HepG2 (cell line): ENCODE measurements around the gene RUNX2. TPM values are rescaled to one million over a fixed set of nuclear protein-coding genes. Genes with fewer than 3 reads are reported as not detected.

Experiments
- ATAC-seq: fragments of 200-7000 bp; cut with Tn5 transposase; 3 replicates; pipeline ENCODE4 v1.9.1; 2020; ENCODE audit warnings: mild to moderate bottlenecking, moderate library complexity
- BruUV-seq: library from RNA; stranded (reverse); fragments of 400-500 nt; replicated peaks from 2 replicates; lab custom pipeline; 2021; lab: Mats Ljungman, UMichigan
- CTCF ChIA-PET: fragments of 300-600 bp; formaldehyde crosslinking; extraction: SDS; loops from one replicate; lab custom pipeline; 2021; ENCODE audit warnings: low total read pairs, inconsistent platforms, low intra/inter-chr PET ratio; lab: Yijun Ruan, JAX
- POLR2A ChIA-PET: fragments of 350-600 bp; sonication (Branson Sonifier 250); formaldehyde crosslinking; loops from one replicate; lab custom pipeline; 2020; ENCODE audit warnings: antibody characterized with exemption, inconsistent platforms; lab: Yijun Ruan, JAX
- DNase-seq: peaks from one replicate; pipeline ENCODE4 v3.0.0-alpha.2; 2015; ENCODE audit warnings: low spot score
- FAIRE-seq: peaks from 3 replicates; lab custom pipeline; 2011; peaks lifted over from hg19 to GRCh38; lab: Jason Lieb, UNC
- H2AFZ ChIP-seq: one replicate; pipeline ENCODE4 v1.6.1; 2011; ENCODE audit warnings: low read length, inconsistent platforms
- H3K27ac ChIP-seq: fragments of 300-600 bp; 3 replicates; pipeline ENCODE4 v1.8.0; 2011; ENCODE audit warnings: mixed run types, mild to moderate bottlenecking, mixed read lengths, low read length, inconsistent platforms; ENCODE audit not compliant: insufficient read depth; ENCODE audit errors: extremely low read length
- H3K27me3 ChIP-seq, 2 experiments: fragments of 200-600 bp in 1 of 2; 2 replicates in 1 of 2; 3 replicates in 1 of 2; pipeline versions ENCODE4 v1.6.0 to v1.8.0; 2011; ENCODE audit warnings: low read length in 2 of 2, mild to moderate bottlenecking in 2 of 2, moderate library complexity in 2 of 2, inconsistent platforms in 1 of 2; ENCODE audit not compliant: insufficient read depth in 2 of 2, control insufficient read depth in 1 of 2
- H3K36me3 ChIP-seq, 2 experiments: fragments of 200-600 bp in 1 of 2; replicated peaks in 1 of 2; 2 replicates in 1 of 2; 3 replicates in 1 of 2; pipeline versions ENCODE4 v1.5.1 to v1.8.0; 2011; ENCODE audit warnings: low read length in 2 of 2, inconsistent platforms in 1 of 2; ENCODE audit not compliant: insufficient read depth in 2 of 2, control insufficient read depth in 1 of 2
- H3K4me1 ChIP-seq: 2 replicates; pipeline ENCODE4 v1.5.1; 2012; ENCODE audit warnings: low read length, inconsistent platforms; ENCODE audit not compliant: insufficient read depth
- H3K4me2 ChIP-seq: 2 replicates; pipeline ENCODE4 v1.6.0; 2011; ENCODE audit warnings: low read depth, low read length, inconsistent platforms
- H3K4me3 ChIP-seq, 3 experiments: fragments of 200-600 bp in 1 of 3; sonication (generic), shearing (Covaris generic) in 1 of 3; replicated peaks in 1 of 3; 2 replicates each; pipeline ENCODE4 v1.5.1; 2011 to 2016; ENCODE audit warnings: low read length in 3 of 3, inconsistent platforms in 2 of 3, low read depth in 2 of 3, mild to moderate bottlenecking in 2 of 3, control low read depth in 1 of 3, mixed read lengths in 1 of 3; ENCODE audit not compliant: insufficient read depth in 1 of 3
- H3K79me2 ChIP-seq: one replicate; pipeline ENCODE4 v1.6.1; 2011; ENCODE audit warnings: low read length, inconsistent platforms; ENCODE audit not compliant: insufficient read depth
- H3K9ac ChIP-seq: 2 replicates; pipeline ENCODE4 v1.6.0; 2011; ENCODE audit warnings: mild to moderate bottlenecking, low read depth, low read length, inconsistent platforms; ENCODE audit not compliant: insufficient read depth
- H3K9me3 ChIP-seq: 2 replicates; pipeline ENCODE4 v1.5.1; 2012; ENCODE audit warnings: mild to moderate bottlenecking, low read length
- H4K20me1 ChIP-seq: 2 replicates; pipeline ENCODE4 v1.6.0; 2011; ENCODE audit warnings: inconsistent platforms, mild to moderate bottlenecking, low read length, moderate library complexity; ENCODE audit not compliant: insufficient read depth
- CEBPG ChIP-seq: IDR thresholded peaks from 2 replicates; pipeline ENCODE4 v1.6.1; 2016
- FOXC1 ChIP-seq: sonication (generic); formaldehyde crosslinking; IDR thresholded peaks from 2 replicates; pipeline ENCODE4 v1.8.0; 2022; ENCODE audit warnings: mild to moderate bottlenecking, missing genetic modification reagents, borderline replicate concordance
- GRHL1 ChIP-seq: sonication (generic); formaldehyde crosslinking; conservative IDR thresholded peaks from 2 replicates; pipeline ENCODE4 v1.8.0; 2022; ENCODE audit warnings: missing genetic modification reagents
- KDM2A ChIP-seq: sonication (generic); formaldehyde crosslinking; IDR thresholded peaks from 2 replicates; pipeline ENCODE4 v1.4.0; 2020; ENCODE audit warnings: low read depth, missing genetic modification reagents, borderline replicate concordance
- KLF11 ChIP-seq: IDR thresholded peaks from 2 replicates; pipeline ENCODE4 v1.6.1; 2016; ENCODE audit warnings: missing compliant biosample characterization
- MTF2 ChIP-seq: sonication (generic); formaldehyde crosslinking; IDR thresholded peaks from 2 replicates; pipeline ENCODE4 v1.5.0; 2020; ENCODE audit warnings: missing genetic modification reagents, borderline replicate concordance
- NFYB ChIP-seq: sonication (generic); formaldehyde crosslinking; IDR thresholded peaks from 2 replicates; pipeline ENCODE4 v1.4.0; 2020; ENCODE audit warnings: missing genetic modification reagents
- SOX6 ChIP-seq, 2 experiments: fragments of 450-650 bp in 1 of 2; sonication (generic) in 1 of 2; formaldehyde crosslinking in 1 of 2; IDR thresholded peaks; 2 replicates each; pipeline versions ENCODE4 v1.4.0 to v1.6.1; 2017 to 2020; ENCODE audit warnings: antibody characterized with exemption in 1 of 2, mild to moderate bottlenecking in 1 of 2, missing genetic modification reagents in 1 of 2
- TCF7 ChIP-seq: sonication (generic); IDR thresholded peaks from 2 replicates; pipeline ENCODE4 v1.6.1; 2016; ENCODE audit warnings: antibody characterized with exemption, low read depth
- THAP9 ChIP-seq: sonication (generic); formaldehyde crosslinking; IDR thresholded peaks from 2 replicates; pipeline ENCODE4; 2020; ENCODE audit warnings: missing genetic modification reagents, mild to moderate bottlenecking, borderline replicate concordance
- ZFY ChIP-seq: sonication (generic); formaldehyde crosslinking; IDR thresholded peaks from 2 replicates; pipeline ENCODE4 v1.4.0; 2020; ENCODE audit warnings: missing genetic modification reagents
- ZNF362 ChIP-seq: sonication (generic); formaldehyde crosslinking; IDR thresholded peaks from 2 replicates; pipeline ENCODE4 v1.4.0; 2020; ENCODE audit warnings: missing genetic modification reagents, mild to moderate bottlenecking, borderline replicate concordance
- ZNF552 ChIP-seq: sonication (generic); formaldehyde crosslinking; IDR thresholded peaks from 2 replicates; pipeline ENCODE4 v1.9.0; 2022; ENCODE audit warnings: missing genetic modification reagents, mild to moderate bottlenecking, borderline replicate concordance
- ZNF7 ChIP-seq: IDR thresholded peaks from 2 replicates; pipeline ENCODE4 v1.6.1; 2016; ENCODE audit warnings: missing biosample characterization, missing genetic modification reagents
- ZNF782 ChIP-seq: sonication (generic); formaldehyde crosslinking; IDR thresholded peaks from 2 replicates; pipeline ENCODE4 v1.4.0; 2020; ENCODE audit warnings: missing genetic modification reagents, mild to moderate bottlenecking, borderline replicate concordance
- WGBS: methylation state at CpG from one replicate; pipeline ENCODE4 v1.1.6; 2017; ENCODE audit warnings: low lambda C conversion rate; 5-methylcytosine and 5-hydroxymethylcytosine counted together
- in situ Hi-C: cut with HindIII; loops from 2 replicates; pipeline ENCODE4 v1.10.0; 2017; ENCODE audit warnings: low pct_unique_long_range_greater_than_20kb; ENCODE audit not compliant: extremely low pct_ligation_motif_present
- intact Hi-C: fragments of 100-400 bp; cut with micrococcal nuclease; formaldehyde crosslinking; loops from one replicate; pipeline ENCODE4 v1.10.0; 2022; ENCODE audit not compliant: unreplicated experiment
- polyA plus RNA-seq, 8 experiments: library from polyadenylated mRNA; depleted of rRNA in 3 of 8; stranded (reverse) in 7 of 8; unstranded in 1 of 8; fragments of >200 nt; fragmentation: Illumina TruSeq in 4 of 8; extraction: Trizol in 4 of 8; gene quantifications; 2 replicates each; pipeline versions ENCODE4 v1.2.1 to v1.2.3, GENCODE V29; 2011 to 2016; ENCODE audit warnings: low read depth in 4 of 8, missing spikeins in 1 of 8, mixed read lengths in 1 of 8; ENCODE audit not compliant: insufficient read depth in 1 of 8
- total RNA-seq, 5 experiments: library from RNA; depleted of rRNA; stranded (reverse); fragments of >200 nt; fragmentation: Illumina TruSeq; extraction: Trizol; gene quantifications; 2 replicates each; pipeline ENCODE4 v1.2.3, GENCODE V29; 2016; ENCODE audit warnings: low read depth in 1 of 5

Gene RUNX2
- total and polyA plus RNA-seq, 2 of the 13 experiments (the other 11 are each of a cell fraction or from before 2014, with no cell fraction given) = not detected

- in situ Hi-C loops = no loop called here
- no TSS peak for BruUV-seq
- Histone ChIP-seq H3K27ac (no peak overlapping the region), H3K79me2 (no peaks in the 10 kb centered on the region)
- CTCF ChIA-PET = no interaction called here
- no peak for TF ChIP-seq SOX6 (IDR thresholded peaks at IDR 0.05)
- no peak for TF ChIP-seq SOX6 (CRISPR knock-in tag; IDR thresholded peaks at IDR 0.05)
- no peak for TF ChIP-seq THAP9
- no peak for TF ChIP-seq TCF7
- no peak for TF ChIP-seq ZNF362 (CRISPR knock-in tag)
- no peak for TF ChIP-seq GRHL1 (CRISPR knock-in tag)
- TF ChIP-seq KLF11 (CRISPR knock-in tag) = no peak
- no peak for TF ChIP-seq ZNF7 (CRISPR knock-in tag)
- TF ChIP-seq MTF2 (CRISPR knock-in tag) = no peak
- no peak for TF ChIP-seq ZFY (CRISPR knock-in tag)
- no peak for TF ChIP-seq CEBPG (CRISPR knock-in tag)
- TF ChIP-seq NFYB = no peak
- TF ChIP-seq ZNF782 (CRISPR knock-in tag) = no peak
- TF ChIP-seq ZNF552 (CRISPR knock-in tag) = no peak
- no peak for TF ChIP-seq KDM2A (CRISPR knock-in tag)
- TF ChIP-seq FOXC1 = no peak
- TF ChIP-seq, all 625 proteins: peak for 0
- ATAC-seq (no peak), FAIRE-seq (no peak), DNase-seq (no peak)
- POLR2A ChIA-PET = no interaction called here
- Histone ChIP-seq H3K4me2 (no peak overlapping the region), H4K20me1 (no peaks in the 10 kb centered on the region), H3K9ac (no peak overlapping the region), H3K9me3 (no peaks in the 10 kb centered on the region), H3K4me3 (no peak overlapping the region), H3K4me1 (no peaks in the 10 kb centered on the region), H3K27me3 (0 out of 5 replicates have a peak, but pooled peaks cover 0 to 3% of the 10 kb centered on the region in 2 experiments), H2AFZ (no peak overlapping the region), H3K36me3 (no peaks in the 10 kb centered on the region)
- intact Hi-C loops = no loop called here
- 0% methylated on average over 2 of the region's 2 CpGs for WGBS
Measured at GRCh38 chr6:45584127-45584526, 256.0 kb downstream of the RUNX2 start.
